A549 (cell line): ENCODE data around the gene INHBA. TPM values are rescaled to one million over a fixed set of nuclear protein-coding genes. Genes with fewer than 3 reads are reported as not detected.

Experiments used
- ATAC-seq, 2 experiments: fragments of 200-7000 bp in 1 of 2; fragments of >200 bp in 1 of 2; cut with Nextera tagmentation in 1 of 2; cut with Tn5 transposase in 1 of 2; 3 replicates each; pipeline versions ENCODE4 v1.8.0 to v1.9.1; 2018 to 2020; ENCODE audit warnings: mild to moderate bottlenecking in 1 of 2, moderate library complexity in 1 of 2
- CTCF ChIA-PET: fragments of 300-600 bp; sonication (Branson Sonifier 250); formaldehyde crosslinking; extraction: SDS; loops from one replicate; lab custom pipeline; 2021; ENCODE audit warnings: antibody characterized with exemption, inconsistent platforms; lab: Yijun Ruan, JAX
- POLR2A ChIA-PET: fragments of 350-600 bp; formaldehyde crosslinking; extraction: SDS; loops from one replicate; lab custom pipeline; 2021; ENCODE audit warnings: antibody characterized with exemption, inconsistent platforms; lab: Yijun Ruan, JAX
- DNase-seq, 2 experiments: peaks; one replicate each; pipeline versions ENCODE4 v3.0.0 to v3.0.0-alpha.2; 2011 to 2016; ENCODE audit warnings: low read depth in 1 of 2, low spot score in 1 of 2
- FAIRE-seq: peaks from 2 replicates; lab custom pipeline; 2011; peaks lifted over from hg19 to GRCh38; lab: Jason Lieb, UNC
- H3K27ac ChIP-seq, 2 experiments: fragments of >200 bp; sonication (Bioruptor Twin); formaldehyde crosslinking; 3 replicates each; pipeline ENCODE4 v1.5.1; 2016 to 2017
- H3K4me1 ChIP-seq: fragments of >200 bp; sonication (Bioruptor Twin); formaldehyde crosslinking; 3 replicates; pipeline ENCODE4 v1.6.1; 2016
- H3K4me2 ChIP-seq: fragments of >200 bp; sonication (Bioruptor Twin); formaldehyde crosslinking; 3 replicates; pipeline ENCODE4 v1.6.1; 2016
- H3K4me3 ChIP-seq: fragments of >200 bp; sonication (Bioruptor Twin); formaldehyde crosslinking; 3 replicates; pipeline ENCODE4 v1.5.1; 2016
- H3K9me3 ChIP-seq: fragments of >200 bp; sonication (Bioruptor Twin); formaldehyde crosslinking; 3 replicates; pipeline ENCODE4 v1.6.1; 2016
- CTCF ChIP-seq: fragments of >200 bp; sonication (Bioruptor Twin); formaldehyde crosslinking; IDR thresholded peaks from 3 replicates; pipeline ENCODE4 v1.5.1; 2016
- HOXB13 ChIP-seq: fragments of 250-450 bp; sonication (Bioruptor Pico); IDR thresholded peaks from 2 replicates; pipeline ENCODE4 v1.5.0; 2020; ENCODE audit warnings: low read depth, mild to moderate bottlenecking, moderate library complexity
- HOXB5 ChIP-seq: fragments of 250-450 bp; sonication (Bioruptor Pico); IDR thresholded peaks from 2 replicates; pipeline ENCODE4 v1.5.0; 2020; ENCODE audit warnings: mild to moderate bottlenecking, moderate library complexity
- JUNB ChIP-seq: fragments of >200 bp; sonication (Bioruptor Twin); formaldehyde crosslinking; IDR thresholded peaks from 2 replicates; pipeline ENCODE4 v1.6.1; 2016
- KDM1A ChIP-seq: fragments of 200-600 bp; sonication (generic); IDR thresholded peaks from 2 replicates; pipeline ENCODE4 v1.6.1; 2016; ENCODE audit warnings: low read depth, mild to moderate bottlenecking
- MAFK ChIP-seq: fragments of 450-650 bp; IDR thresholded peaks from 2 replicates; pipeline ENCODE4 v1.6.1; 2014; ENCODE audit not compliant: partially characterized antibody
- MYC ChIP-seq: IDR thresholded peaks from 2 replicates; pipeline ENCODE4 v1.6.1; 2012; ENCODE audit warnings: mild to moderate bottlenecking, inconsistent platforms, low read length, improper control_type of control experiment, borderline replicate concordance
- NFE2L2 ChIP-seq: fragments of 150-350 bp; conservative IDR thresholded peaks from 2 replicates; pipeline ENCODE4 v1.6.1; 2014; ENCODE audit warnings: low read length
- PHF8 ChIP-seq: fragments of 200-600 bp; sonication (generic); IDR thresholded peaks from 2 replicates; pipeline ENCODE4 v1.6.1; 2016; ENCODE audit warnings: low read depth, mild to moderate bottlenecking, antibody characterized with exemption, moderate library complexity, borderline replicate concordance
- POLR2AphosphoS2 ChIP-seq: conservative IDR thresholded peaks from 2 replicates; pipeline ENCODE4 v1.6.1; 2012; ENCODE audit warnings: low read length, improper control_type of control experiment, inconsistent platforms
- RARB ChIP-seq: fragments of 250-450 bp; sonication (Bioruptor Pico); IDR thresholded peaks from 2 replicates; pipeline ENCODE4 v1.8.0; 2021; ENCODE audit warnings: mild to moderate bottlenecking, moderate library complexity
- TFCP2L1 ChIP-seq: fragments of 250-450 bp; sonication (Bioruptor Pico); IDR thresholded peaks from 2 replicates; pipeline ENCODE4 v1.5.0; 2021; ENCODE audit warnings: mild to moderate bottlenecking
- WGBS: methylation state at CpG from one replicate; pipeline ENCODE4 v1.1.6; 2017; ENCODE audit errors: missing lambda C conversion rate; 5-methylcytosine and 5-hydroxymethylcytosine counted together
- polyA plus RNA-seq, 4 experiments: library from polyadenylated mRNA; depleted of rRNA in 3 of 4; stranded (reverse); fragments of >200 nt; fragmentation: RNase III in 1 of 4; extraction: RNeasy Plus Mini Kit Qiagen cat#74134 plus additional on column Dnase treatment in 1 of 4; gene quantifications; 2 replicates in 3 of 4; 3 replicates in 1 of 4; pipeline ENCODE4 v1.2.3, GENCODE V29; 2011 to 2017
- TF ChIP-seq, protein P1 (sequence below): fragments of 250-450 bp; sonication (Bioruptor Pico); IDR thresholded peaks from 2 replicates; pipeline ENCODE4 v1.5.0; 2020; ENCODE audit warnings: low read depth, mild to moderate bottlenecking, moderate library complexity
- TF ChIP-seq, protein P2 (sequence below): fragments of >200 bp; sonication (Bioruptor Twin); formaldehyde crosslinking; IDR thresholded peaks from 3 replicates; pipeline ENCODE4 v1.6.1; 2016
- TF ChIP-seq, protein P3 (sequence below): fragments of 450-650 bp; IDR thresholded peaks from 2 replicates; pipeline ENCODE4 v1.6.1; 2014; ENCODE audit warnings: antibody characterized with exemption
- TF ChIP-seq, protein P4 (sequence below): IDR thresholded peaks from 2 replicates; pipeline ENCODE4 v1.6.1; 2012; ENCODE audit warnings: low read depth, borderline replicate concordance
- TF ChIP-seq, protein P5 (sequence below): fragments of 200-600 bp; sonication (generic); IDR thresholded peaks from 2 replicates; pipeline ENCODE4 v1.6.1; 2016; ENCODE audit warnings: antibody characterized with exemption, mild to moderate bottlenecking, moderate library complexity

Gene INHBA
- polyA plus RNA-seq, 2 of the 4 experiments (the other 2 are of a cell fraction), result 0.13 to 0.23 TPM

DNA sequence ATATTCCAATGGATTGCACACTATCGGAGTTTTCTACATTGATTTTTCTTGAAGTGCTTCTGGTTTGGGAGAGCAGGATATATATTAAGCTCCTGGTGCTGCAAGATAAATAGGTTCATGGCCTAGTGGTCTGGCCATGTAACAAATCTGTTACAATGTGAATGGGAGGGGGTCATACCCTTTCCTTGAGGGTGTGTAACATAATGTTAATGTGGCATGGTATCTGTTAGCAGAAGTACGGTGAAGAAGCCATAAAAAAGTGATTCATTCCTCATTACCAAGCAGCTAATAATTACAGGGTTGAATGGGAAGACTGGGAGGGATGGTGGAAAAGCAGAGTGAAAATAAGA, 61.2 kb downstream of the INHBA start:
- ChIA-PET CTCF (no interaction called here), POLR2A (no interaction called here)
- WGBS, result 43% methylated on average over 2 of the region's 2 CpGs
- ATAC-seq (no peak), FAIRE-seq (no peak), DNase-seq (no peak)
- Histone ChIP-seq H3K27ac (no peak overlapping the region), H3K4me2 (no peak overlapping the region), H3K4me1 (no peaks in the 10 kb centered on the region), H3K9me3 (no peaks in the 10 kb centered on the region), H3K4me3 (no peak overlapping the region)
- no peak for TF ChIP-seq NFE2L2

DNA sequence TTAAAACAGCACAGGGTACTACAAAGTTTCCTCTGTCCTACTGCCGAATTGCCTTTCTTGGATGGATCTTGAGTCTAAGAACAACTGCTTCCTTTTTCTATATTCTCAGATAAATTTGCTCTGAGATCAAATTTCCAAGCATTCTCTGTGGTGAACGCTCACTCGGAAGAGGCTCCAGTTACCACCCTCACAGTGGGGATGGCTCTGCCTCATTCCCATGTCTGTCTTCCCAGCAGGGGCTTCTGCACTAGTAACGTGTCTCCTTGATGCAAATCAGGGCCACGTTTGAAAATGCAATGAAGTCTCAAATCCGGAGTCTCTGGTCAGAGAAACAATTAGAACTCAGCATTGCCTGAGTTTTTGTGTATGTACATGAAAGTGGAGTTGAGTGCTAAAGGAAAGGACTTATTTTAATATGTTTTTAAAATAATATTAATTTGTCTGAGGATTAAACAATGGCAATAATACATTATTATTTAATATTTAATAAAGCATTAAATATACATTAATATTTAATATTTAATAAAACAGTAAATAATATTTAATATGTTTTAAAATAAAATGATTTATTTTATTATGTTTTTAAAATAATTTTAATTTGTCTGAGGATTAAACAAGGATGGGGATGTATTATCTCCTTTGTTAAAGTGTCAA, 61.8 kb downstream of the INHBA start:
- ChIA-PET CTCF (no interaction called here), POLR2A (no interaction called here)
- no peak overlapping the region for H3K4me2 ChIP-seq
- DNase-seq (no peak), FAIRE-seq (no peak), ATAC-seq (no peak)
- H3K4me3 ChIP-seq, result no peak overlapping the region
- H3K27ac ChIP-seq, result no peak overlapping the region
- H3K4me1 ChIP-seq, result no peaks in the 10 kb centered on the region
- no peak for TF ChIP-seq HOXB13 (CRISPR knock-in tag)
- TF ChIP-seq, protein P1, sequence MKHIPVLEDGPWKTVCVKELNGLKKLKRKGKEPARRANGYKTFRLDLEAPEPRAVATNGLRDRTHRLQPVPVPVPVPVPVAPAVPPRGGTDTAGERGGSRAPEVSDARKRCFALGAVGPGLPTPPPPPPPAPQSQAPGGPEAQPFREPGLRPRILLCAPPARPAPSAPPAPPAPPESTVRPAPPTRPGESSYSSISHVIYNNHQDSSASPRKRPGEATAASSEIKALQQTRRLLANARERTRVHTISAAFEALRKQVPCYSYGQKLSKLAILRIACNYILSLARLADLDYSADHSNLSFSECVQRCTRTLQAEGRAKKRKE (CRISPR knock-in tag), result no peak
- TF ChIP-seq, protein P2, sequence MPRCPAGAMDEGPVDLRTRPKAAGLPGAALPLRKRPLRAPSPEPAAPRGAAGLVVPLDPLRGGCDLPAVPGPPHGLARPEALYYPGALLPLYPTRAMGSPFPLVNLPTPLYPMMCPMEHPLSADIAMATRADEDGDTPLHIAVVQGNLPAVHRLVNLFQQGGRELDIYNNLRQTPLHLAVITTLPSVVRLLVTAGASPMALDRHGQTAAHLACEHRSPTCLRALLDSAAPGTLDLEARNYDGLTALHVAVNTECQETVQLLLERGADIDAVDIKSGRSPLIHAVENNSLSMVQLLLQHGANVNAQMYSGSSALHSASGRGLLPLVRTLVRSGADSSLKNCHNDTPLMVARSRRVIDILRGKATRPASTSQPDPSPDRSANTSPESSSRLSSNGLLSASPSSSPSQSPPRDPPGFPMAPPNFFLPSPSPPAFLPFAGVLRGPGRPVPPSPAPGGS, result no peak
- TF ChIP-seq, protein P3, sequence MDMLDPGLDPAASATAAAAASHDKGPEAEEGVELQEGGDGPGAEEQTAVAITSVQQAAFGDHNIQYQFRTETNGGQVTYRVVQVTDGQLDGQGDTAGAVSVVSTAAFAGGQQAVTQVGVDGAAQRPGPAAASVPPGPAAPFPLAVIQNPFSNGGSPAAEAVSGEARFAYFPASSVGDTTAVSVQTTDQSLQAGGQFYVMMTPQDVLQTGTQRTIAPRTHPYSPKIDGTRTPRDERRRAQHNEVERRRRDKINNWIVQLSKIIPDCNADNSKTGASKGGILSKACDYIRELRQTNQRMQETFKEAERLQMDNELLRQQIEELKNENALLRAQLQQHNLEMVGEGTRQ, result no peak
- WGBS, result 45% methylated on average over 6 of the region's 6 CpGs
- H3K9me3 ChIP-seq, result no peaks in the 10 kb centered on the region

DNA sequence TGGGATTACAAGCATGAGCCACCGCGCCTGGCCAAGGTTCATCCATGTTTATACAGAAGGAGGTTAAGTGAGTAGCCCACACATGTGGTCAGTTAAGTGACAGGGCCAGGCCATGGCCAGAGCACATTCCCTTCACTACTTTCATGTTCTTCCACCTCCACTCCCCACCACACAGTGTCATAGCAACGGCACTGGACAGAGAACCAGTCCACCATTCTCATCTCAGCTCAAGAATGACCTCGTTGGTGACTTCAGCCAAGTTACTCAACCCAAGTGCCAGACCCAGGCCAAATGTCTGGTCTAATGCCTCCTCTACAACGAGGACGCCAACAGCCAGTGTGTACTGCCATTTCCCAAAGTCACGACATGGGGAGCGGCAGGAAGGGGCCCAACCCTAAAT, 62.4 kb downstream of the INHBA start:
- Histone ChIP-seq H3K4me3 (no peak overlapping the region), H3K4me2 (no peak overlapping the region), H3K27ac (no peak overlapping the region), H3K9me3 (no peaks in the 10 kb centered on the region), H3K4me1 (no peaks in the 10 kb centered on the region)
- ATAC-seq (no peak), FAIRE-seq (no peak), DNase-seq (no peak)
- TF ChIP-seq HOXB5 (CRISPR knock-in tag), result no peak
- no peak for TF ChIP-seq MAFK
- TF ChIP-seq RARB, result no peak
- no peak for TF ChIP-seq POLR2AphosphoS2
- TF ChIP-seq, protein P4, sequence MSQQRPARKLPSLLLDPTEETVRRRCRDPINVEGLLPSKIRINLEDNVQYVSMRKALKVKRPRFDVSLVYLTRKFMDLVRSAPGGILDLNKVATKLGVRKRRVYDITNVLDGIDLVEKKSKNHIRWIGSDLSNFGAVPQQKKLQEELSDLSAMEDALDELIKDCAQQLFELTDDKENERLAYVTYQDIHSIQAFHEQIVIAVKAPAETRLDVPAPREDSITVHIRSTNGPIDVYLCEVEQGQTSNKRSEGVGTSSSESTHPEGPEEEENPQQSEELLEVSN, result no peak
- no peak for TF ChIP-seq NFE2L2
- 34% methylated on average over 8 of the region's 8 CpGs for WGBS
- POLR2A ChIA-PET, result no interaction called here
- CTCF ChIA-PET, result no interaction called here

GRCh38 chr7:41637049-41637448, 65.8 kb downstream of the INHBA start:
- Histone ChIP-seq H3K4me2 (no peak overlapping the region), H3K4me1 (no peaks in the 10 kb centered on the region), H3K27ac (no peak overlapping the region), H3K9me3 (no peaks in the 10 kb centered on the region), H3K4me3 (no peak overlapping the region)
- POLR2A ChIA-PET, result no interaction called here
- ATAC-seq, result no peak
- TF ChIP-seq MYC, result no peak
- no peak for TF ChIP-seq CTCF
- TF ChIP-seq, protein P5, sequence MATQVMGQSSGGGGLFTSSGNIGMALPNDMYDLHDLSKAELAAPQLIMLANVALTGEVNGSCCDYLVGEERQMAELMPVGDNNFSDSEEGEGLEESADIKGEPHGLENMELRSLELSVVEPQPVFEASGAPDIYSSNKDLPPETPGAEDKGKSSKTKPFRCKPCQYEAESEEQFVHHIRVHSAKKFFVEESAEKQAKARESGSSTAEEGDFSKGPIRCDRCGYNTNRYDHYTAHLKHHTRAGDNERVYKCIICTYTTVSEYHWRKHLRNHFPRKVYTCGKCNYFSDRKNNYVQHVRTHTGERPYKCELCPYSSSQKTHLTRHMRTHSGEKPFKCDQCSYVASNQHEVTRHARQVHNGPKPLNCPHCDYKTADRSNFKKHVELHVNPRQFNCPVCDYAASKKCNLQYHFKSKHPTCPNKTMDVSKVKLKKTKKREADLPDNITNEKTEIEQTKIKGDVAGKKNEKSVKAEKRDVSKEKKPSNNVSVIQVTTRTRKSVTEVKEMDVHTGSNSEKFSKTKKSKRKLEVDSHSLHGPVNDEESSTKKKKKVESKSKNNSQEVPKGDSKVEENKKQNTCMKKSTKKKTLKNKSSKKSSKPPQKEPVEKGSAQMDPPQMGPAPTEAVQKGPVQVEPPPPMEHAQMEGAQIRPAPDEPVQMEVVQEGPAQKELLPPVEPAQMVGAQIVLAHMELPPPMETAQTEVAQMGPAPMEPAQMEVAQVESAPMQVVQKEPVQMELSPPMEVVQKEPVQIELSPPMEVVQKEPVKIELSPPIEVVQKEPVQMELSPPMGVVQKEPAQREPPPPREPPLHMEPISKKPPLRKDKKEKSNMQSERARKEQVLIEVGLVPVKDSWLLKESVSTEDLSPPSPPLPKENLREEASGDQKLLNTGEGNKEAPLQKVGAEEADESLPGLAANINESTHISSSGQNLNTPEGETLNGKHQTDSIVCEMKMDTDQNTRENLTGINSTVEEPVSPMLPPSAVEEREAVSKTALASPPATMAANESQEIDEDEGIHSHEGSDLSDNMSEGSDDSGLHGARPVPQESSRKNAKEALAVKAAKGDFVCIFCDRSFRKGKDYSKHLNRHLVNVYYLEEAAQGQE, result no peak
- TF ChIP-seq POLR2AphosphoS2, result no peak
- no peak for TF ChIP-seq MAFK
- no peak for TF ChIP-seq KDM1A
- TF ChIP-seq JUNB, result no peak
- TF ChIP-seq HOXB13 (CRISPR knock-in tag), result no peak
- TF ChIP-seq PHF8, result no peak
- no peak for TF ChIP-seq TFCP2L1 (CRISPR knock-in tag)
- DNase-seq, result no peak
- CTCF ChIA-PET, result interaction anchor here (1.2 kb wide), 1 partner anchor 10 kb away, joined by 3 read pairs; no protein-coding TSS in a partner anchor
- FAIRE-seq, result no peak
